HG03039 (cell line): Measurements from ENCODE around the gene NELFCD.
"Not testable (repeated sequence)": the region's sequence is repeated elsewhere in the genome, so short reads cannot be mapped to it uniquely, and the experiment has no call there.

Experiments used
- ATAC-seq: cut with Tn5 transposase; IDR thresholded peaks from one replicate; pipeline ENCODE4 v1.9.1; 2021; ENCODE audit warnings: mild to moderate bottlenecking, moderate library complexity; ENCODE audit not compliant: unreplicated experiment

NELFCD gene

GRCh38 chr20:58973179-58973578 lies 7.9 kb upstream of the NELFCD start:
- no peak for ATAC-seq

DNA sequence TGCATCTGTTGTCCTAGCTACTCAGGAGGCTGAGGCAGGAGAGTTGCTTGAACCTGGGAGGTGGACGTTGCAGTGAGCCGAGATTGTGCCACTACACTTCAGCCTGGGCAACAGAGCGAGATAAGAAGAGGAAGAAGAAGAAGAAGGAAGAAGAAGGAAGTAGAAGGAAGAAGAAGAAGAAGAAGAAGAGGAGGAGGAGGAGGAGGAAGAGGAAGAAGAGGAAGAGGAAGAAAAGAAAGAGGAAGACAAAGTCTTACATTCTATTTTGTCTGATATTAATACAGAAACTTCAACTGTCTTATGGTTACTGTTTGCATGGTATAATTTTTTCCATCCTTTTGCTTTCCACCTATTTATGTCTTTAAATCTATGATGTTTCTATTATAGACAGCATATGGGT lies 7.2 kb upstream of the NELFCD start:
- ATAC-seq, result no peak

GRCh38 chr20:58975353-58975752 lies 5.7 kb upstream of the NELFCD start:
- no peak for ATAC-seq

DNA sequence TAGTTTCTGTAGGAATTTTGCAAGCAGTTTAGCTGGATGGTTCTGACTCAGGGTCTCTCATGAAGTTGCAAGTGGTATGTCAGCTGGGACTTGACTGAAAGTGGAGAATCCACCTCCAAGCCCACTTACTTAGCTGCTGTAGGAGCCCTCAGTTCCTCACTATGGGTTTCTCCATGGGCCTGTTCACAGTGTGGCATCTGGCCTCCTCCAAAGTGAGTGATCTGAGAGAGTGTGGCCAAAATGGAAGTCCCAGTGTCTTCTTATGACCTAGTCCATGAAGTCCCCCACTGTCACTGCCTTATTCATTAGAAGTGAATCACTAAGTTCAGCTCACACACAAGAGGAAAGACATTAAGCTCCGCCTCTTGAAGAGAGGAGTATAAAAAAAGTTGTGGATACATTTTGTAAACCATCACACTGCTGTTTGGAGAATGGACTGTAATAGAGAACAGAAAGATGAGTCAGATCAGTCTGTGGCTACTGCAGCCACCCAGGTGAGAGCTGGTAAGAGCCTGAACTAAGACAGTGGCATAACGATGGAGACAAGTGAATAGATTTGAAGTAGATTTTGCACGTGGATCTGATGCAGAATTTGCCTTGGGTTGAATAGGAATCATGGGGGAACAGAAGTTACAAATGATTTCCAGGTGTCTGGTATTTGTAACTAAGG lies 4.9 kb upstream of the NELFCD start:
- no peak for ATAC-seq

DNA sequence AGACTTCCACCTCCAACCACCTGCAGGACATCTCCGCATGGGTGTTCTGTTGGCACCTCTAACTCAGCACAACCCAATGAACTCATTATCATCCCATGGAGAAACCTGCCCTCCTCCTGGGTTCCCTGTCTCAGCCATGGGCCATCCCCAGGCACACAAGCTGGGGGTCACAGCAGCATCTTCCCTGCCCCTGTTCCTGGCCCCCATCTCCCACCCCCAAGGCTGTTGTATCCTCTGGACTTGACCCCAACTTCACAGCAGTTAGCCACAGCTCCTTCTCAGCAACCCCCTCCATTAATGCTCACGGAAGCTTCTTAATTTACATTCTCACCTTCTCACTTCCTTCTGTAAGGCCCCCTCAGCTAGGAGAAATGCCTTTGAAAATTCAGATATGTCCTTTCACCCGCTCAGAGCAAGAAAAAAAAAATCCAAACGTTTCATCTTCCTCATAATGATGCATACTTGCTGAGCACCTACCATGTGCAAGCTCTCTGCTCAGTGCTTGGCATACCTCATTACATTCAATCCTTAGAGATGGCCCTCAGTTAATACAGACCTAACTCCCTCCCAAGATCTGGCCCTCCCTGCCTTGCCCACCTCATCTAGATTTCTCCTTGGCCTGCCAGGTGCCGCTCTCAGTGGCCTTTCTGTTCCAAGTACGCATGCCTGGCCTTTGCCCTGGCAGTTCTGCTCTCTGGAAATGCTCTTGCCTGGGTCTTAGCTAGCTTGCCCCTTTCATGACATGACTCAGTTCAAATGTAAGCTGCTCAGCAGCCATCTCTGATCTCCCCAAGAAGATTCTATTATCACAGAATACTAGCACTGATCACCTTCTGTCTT lies 2.5 kb upstream of the NELFCD start:
- ATAC-seq, result no peak

DNA sequence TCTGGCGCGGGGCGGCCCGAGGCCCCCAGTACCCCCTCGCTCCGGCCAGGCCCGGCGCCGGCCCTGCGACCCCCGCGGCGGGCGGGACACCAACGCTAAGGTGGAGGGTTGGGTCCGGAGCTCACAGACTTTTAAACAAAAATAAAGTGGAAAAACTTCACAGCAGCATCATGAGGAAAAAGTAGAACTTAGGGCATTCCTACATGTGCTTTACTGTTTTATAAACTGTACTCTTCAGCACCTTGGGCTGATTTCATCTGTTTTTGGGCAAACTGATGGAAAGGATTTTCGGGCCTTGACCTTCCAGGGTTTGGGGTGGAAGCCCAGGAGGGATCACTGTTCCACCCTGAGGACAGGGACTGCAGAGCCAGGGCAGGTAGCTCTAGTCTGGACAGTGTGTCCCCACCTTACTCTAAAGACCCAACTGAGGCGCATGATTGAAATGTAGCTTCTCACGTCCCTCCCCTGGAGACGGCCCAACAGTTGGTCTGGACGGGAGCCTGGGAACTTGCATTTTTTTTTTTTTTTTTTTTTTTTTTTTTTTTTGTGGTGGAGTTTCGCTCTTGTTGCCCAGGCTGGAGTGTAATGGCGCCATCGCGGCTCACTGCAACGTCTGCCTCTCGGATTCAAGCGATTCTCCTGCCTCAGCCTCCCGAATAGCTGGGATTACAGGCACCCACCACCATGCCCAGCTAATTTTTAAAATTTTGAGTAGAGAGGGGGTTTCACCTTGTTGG lies 740 bp downstream of the NELFCD start:
- ATAC-seq, result no peak

DNA sequence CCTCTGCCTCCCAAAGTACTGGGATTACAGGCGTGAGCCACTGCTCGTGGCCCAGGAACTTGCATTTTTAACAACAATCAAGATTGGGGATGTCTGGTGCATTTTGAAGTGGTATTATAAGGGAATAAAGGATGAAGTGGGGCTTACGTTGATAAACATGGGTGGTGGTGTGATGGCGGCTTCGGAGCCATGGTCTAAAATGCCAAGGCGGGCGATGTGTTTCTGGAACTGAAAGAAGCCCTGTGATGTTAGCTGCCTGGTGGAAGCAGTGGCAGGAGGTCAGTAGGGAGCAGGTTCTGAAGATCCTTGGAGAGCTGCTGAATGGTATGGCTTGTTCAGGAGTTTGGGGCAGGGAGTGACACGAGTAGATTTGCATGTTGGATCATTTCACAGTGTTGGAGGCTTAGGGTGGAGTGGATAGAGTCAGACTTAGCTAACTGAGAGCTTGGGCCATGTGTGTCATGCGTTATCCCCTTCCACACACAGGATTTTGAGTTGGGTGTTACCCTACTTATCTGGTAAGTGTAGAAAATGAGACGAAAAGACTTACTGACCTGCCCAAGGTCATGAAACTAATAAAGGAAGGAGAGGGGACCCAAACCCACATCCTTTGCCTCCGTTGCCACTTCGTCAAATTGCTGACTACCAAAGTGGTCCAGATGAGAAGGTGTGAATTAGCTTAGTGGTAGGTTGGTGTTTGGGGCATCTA lies 1.5 kb downstream of the NELFCD start:
- ATAC-seq, result no peak

DNA sequence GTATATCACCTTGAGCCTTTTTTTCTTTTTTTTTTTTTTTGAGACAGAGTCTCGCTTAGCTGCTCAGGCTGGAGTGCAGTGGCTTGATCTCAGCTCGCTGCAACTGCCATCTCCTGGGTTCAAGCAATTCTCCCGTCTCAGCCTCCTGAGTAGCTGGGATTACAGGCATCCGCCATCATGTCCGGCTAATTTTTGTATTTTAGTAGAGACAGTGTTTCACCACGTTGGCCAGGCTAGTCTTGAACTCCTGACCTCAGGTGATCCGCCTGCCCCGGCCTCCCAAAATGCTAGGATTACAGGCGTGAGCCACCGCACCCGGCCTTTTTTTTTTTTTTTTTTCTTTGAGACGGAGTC lies 2.0 kb downstream of the NELFCD start:
- ATAC-seq, result not testable (repeated sequence)

- ATAC-seq, result no peak
Measured at GRCh38 chr20:58984691-58985090, 3.6 kb downstream of the NELFCD start.

DNA sequence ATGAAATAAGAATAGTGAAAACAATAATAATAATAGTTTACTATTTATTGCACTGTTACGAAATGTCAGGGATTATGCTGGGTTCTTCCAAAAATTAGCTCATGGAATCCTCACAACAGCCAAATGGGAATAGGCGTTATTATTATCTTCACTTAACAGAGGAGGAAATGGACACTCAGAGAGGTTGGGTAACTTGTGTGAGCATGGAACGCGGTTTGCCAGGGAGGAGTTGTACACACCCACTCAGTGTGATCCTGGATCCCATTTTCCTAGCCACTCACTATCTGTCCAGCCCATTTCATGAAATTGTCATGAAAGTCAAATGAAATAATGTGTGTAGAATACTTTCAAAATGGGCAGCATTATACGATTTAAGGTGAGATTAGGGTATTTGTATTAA lies 4.6 kb downstream of the NELFCD start:
- no peak for ATAC-seq

DNA sequence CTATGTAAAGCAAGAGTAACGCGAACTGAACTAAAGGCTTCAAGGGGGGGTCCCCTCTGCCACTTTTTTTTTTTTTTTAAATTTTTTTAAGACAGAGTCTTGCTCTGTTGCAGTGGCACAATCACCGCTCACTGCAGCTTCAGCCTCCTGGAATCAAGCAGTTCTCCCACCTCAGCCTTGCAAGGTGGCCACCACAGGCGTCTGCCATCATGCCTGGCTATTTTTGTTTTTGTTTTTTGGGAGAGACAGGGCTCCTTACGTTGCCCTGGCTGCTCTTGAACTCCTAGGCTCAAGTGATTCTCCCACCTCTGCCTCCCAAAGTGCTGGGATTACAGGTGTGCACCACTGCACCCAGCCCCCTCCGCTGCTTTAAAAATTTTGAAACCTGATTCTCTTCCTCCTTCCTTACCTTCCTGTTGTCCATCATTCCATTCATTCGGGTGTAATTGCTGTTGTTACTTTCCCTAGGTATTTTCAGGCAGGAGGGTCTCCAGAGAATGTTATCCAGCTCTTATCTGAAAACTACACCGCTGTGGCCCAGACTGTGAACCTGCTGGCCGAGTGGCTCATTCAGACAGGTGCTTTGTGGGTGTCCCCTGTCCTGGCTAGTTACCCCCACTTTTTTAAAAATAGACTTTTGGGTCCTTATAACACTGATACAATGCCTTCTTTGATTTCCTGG lies 5.4 kb downstream of the NELFCD start:
- no peak for ATAC-seq

DNA sequence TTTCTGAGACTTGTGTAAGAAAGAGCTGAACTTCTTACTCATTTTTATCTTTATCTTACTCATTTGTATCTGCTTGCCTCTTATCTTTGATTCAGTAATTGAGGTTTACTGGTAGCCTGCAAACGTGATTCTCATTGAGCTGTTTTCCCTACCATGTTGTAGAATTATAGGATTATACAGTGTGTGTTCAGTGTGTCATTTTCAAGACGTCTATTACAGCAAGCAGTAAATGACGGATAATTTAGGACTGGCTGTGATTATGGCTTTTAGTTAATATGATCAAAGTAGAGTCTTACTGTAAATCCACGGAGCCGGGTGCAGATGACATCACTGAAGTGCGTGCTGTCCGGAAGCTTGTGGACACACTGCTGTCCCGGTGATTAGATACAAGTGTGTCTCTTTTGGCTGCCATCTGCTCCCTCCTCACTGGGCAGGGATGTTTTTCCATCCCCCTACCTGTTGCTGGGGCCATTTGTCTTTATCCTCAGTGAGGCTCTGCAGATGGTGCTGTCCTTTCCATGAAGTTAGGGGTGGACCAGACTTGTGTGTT lies 6.0 kb downstream of the NELFCD start:
- ATAC-seq, result no peak

DNA sequence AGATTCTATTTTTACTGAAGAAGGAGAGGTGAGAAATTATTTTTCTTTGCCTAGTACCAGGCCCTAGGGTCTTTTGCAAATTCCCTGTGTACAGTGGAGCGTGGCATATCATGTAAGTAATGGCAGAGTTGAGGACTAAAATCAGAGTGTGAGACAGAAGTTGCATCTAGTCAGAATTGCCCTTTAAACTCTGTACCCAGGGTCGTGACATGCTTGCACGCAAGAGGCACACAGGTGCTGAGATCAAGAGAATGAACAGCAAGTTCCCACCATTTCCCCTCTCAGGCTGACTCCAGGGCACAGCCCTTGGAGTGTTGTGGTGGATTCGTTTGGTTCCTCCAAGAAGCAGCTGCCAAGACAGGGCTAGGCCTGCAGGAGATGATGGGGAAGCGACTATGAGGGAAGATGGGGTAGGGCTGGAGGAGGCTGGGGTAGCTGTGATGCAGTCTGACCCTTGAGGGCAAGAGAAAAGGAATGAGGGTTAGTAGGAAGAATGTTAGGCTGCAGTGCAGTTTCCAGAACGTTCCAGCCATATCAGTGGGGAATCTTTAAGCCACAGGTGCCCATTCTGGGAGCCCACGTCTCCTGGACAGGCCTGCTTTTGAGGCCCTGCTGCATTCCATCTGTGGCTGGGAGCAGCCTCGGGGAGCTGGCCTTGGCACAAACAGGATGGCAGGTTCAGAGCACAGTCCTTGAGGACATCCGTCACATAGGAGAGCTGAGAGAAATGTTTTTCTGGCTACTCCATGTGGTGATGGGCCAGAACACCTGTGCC lies 6.9 kb downstream of the NELFCD start:
- no peak for ATAC-seq

DNA sequence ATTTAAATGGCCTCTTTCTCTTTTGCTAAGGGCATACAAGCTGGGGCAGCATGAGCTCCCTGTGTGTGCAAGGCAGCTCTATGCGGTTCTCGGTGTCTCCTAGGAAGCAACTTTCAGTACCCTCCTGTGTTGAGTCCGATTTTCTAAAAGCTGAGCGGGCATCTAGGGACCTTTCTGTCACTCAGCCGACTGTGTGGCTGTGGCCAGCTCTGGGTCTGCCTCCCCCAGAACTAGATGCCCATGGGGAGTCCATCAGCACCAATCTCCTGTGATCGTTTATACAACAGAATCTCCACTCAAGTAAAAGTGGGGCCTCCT lies 7.5 kb downstream of the NELFCD start:
- ATAC-seq, result no peak

DNA sequence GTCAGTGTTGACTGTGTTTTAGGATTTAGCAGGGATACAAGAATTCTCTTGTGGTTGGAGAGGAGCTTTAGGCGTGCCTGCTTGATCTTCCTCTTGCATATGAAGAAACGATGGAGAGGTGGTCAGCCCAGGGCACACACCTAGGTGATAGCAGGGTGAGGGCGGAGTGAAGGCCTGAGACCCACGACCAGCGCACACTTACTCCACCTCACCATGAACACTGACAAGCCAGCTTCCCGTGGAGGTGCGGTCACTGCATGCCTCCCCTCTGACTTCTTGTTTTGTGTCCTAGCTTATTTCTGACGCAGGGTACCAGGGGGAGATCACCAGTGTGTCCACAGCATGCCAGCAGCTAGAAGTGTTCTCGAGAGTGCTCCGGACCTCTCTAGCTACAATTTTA lies 8.1 kb downstream of the NELFCD start:
- ATAC-seq, result no peak

DNA sequence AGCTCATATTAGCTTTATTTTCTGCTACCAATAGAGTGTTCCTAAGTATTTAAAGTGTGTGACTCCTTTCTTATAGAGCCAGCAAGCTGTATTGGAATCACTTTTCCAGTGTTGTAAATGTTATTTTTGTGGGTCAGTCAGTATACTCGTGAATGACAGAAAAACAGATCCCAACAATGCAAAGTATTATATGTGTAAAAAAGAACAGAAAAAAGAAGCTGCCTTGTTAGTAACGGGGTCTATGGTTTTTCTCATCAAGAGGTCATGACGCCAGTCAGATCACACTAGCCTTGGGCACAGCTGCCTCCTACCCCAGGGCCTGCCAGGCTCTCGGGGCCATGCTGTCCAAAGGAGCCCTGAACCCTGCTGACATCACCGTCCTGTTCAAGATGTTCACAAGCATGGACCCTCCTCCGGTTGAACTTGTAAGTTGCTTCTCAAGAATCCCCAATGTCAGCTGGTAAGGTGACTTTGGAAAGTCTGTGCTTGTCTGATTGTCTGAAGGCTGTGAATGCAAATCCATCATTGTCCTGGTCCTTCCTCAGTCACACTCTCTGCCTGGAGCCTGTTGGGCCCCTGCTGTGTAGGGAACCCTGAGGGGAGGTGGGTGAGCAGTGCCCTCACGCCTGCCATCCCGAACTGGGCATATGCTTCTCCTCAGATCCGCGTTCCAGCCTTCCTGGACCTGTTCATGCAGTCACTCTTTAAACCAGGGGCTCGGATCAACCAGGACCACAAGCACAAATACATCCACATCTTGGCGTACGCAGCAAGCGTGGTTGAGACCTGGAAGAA lies 9.8 kb downstream of the NELFCD start:
- no peak for ATAC-seq

DNA sequence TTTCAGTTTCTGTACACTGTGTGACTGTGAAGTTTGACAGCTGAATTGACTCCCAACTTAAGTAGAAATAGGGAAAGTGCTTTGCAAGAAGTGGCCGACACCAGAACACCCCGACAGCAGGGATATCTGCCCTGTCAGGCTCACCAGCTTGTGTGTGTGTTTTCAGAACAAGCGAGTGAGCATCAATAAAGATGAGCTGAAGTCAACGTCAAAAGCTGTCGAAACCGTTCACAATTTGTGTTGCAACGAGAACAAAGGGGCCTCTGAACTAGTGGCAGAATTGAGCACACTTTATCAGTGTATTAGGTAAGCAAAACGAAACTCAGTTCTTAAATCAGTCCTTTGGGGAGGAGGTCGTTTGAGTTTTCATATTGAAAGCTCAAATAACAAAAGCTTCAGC lies 10.7 kb downstream of the NELFCD start:
- ATAC-seq, result no peak

GRCh38 chr20:58992911-58993310 lies 11.9 kb downstream of the NELFCD start:
- no peak for ATAC-seq
